Transverse colon (tissue), 3 donors: Measurements from ENCODE around the gene PLSCR1.

ENCODE experiments used
- CTCF ChIP-seq, 5 experiments: fragments of 200-600 bp in 3 of 5; fragments of 450-650 bp in 2 of 5; sonication (generic) in 3 of 5; IDR thresholded peaks; 1 replicate in 2 of 5; 2 replicates in 3 of 5; pipeline ENCODE4 v1.5.1; 2016 to 2017; ENCODE audit warnings: antibody characterized with exemption in 5 of 5, inconsistent platforms in 3 of 5, mild to moderate bottlenecking in 2 of 5, moderate library complexity in 1 of 5
- POLR2A ChIP-seq: fragments of 450-650 bp; IDR thresholded peaks from one replicate; pipeline ENCODE4 v1.6.1; 2016; ENCODE audit warnings: antibody characterized with exemption, mild to moderate bottlenecking, moderate library complexity

GRCh38 chr3:146498002-146498736 is 46.2 kb downstream of the PLSCR1 start:
- TF ChIP-seq CTCF (IDR thresholded peaks at IDR 0.05) (no peak), POLR2A (no peak)
